ENCODE results near the gene FAM13A. TPM values are rescaled to one million over a fixed set of nuclear protein-coding genes. Genes with fewer than 3 reads are reported as not detected.

Gene FAM13A
- total RNA-seq, 4 donors from 2014 or later: 17.7 to 80.3 (median 46.2) TPM

GRCh38 chr4:88802585-88803286 lies 254.2 kb downstream of the FAM13A start:
- no peak for DNase-seq
- Histone ChIP-seq H3K27me3 (no peaks in the 10 kb centered on the region), H3K9me3 (no peaks in the 10 kb centered on the region), H3K36me3 (no peaks in the 10 kb centered on the region), H3K27ac (peak overlapping the region; percentile 13 to 44), H3K4me1 (no peaks in the 10 kb centered on the region), H3K4me3 (no peak overlapping the region)
- intact Hi-C loops (cut with DNase I; ENCODE audit: low total_unique reads): no loop called here
- TF ChIP-seq CTCF (IDR thresholded peaks at IDR 0.05): no peak
- TF ChIP-seq POLR2A (IDR thresholded peaks at IDR 0.05): no peak

GRCh38 chr4:88802138-88802537 lies 254.8 kb downstream of the FAM13A start:
- no peaks in the 10 kb centered on the region for H3K4me1 ChIP-seq
- no peaks in the 10 kb centered on the region for H3K36me3 ChIP-seq
- no peak overlapping the region for H3K4me3 ChIP-seq
- H3K9me3 ChIP-seq: no peaks in the 10 kb centered on the region
- intact Hi-C loops (cut with DNase I; ENCODE audit: low total_unique reads): no loop called here
- no peak for DNase-seq
- H3K27ac ChIP-seq: no peak overlapping the region
- no peaks in the 10 kb centered on the region for H3K27me3 ChIP-seq
- no peak for TF ChIP-seq CTCF (IDR thresholded peaks at IDR 0.05)

GRCh38 chr4:88799900-88800299 lies 257.1 kb downstream of the FAM13A start:
- intact Hi-C loops (cut with DNase I; ENCODE audit: low total_unique reads): no loop called here
- Histone ChIP-seq H3K4me1 (no peaks in the 10 kb centered on the region), H3K27ac (no peak overlapping the region), H3K27me3 (no peaks in the 10 kb centered on the region), H3K36me3 (no peaks in the 10 kb centered on the region), H3K4me3 (no peak overlapping the region), H3K9me3 (no peaks in the 10 kb centered on the region)
- TF ChIP-seq POLR2A (IDR thresholded peaks at IDR 0.05) (no peak), CTCF (IDR thresholded peaks at IDR 0.05) (no peak)
- no peak for DNase-seq

GRCh38 chr4:88797725-88798124 lies 259.3 kb downstream of the FAM13A start:
- no peaks in the 10 kb centered on the region for H3K27me3 ChIP-seq
- no peak overlapping the region for H3K4me3 ChIP-seq
- DNase-seq: no peak
- H3K27ac ChIP-seq: no peak overlapping the region
- H3K36me3 ChIP-seq: no peaks in the 10 kb centered on the region
- no peaks in the 10 kb centered on the region for H3K9me3 ChIP-seq
- TF ChIP-seq POLR2A (IDR thresholded peaks at IDR 0.05) (no peak), CTCF (IDR thresholded peaks at IDR 0.05) (no peak)
- no peaks in the 10 kb centered on the region for H3K4me1 ChIP-seq
- intact Hi-C loops (cut with DNase I; ENCODE audit: low total_unique reads): no loop called here

GRCh38 chr4:88796545-88796944 lies 260.4 kb downstream of the FAM13A start:
- DNase-seq: no peak
- Histone ChIP-seq H3K27ac (no peak overlapping the region), H3K36me3 (no peaks in the 10 kb centered on the region), H3K4me1 (no peaks in the 10 kb centered on the region), H3K27me3 (no peaks in the 10 kb centered on the region), H3K9me3 (no peaks in the 10 kb centered on the region), H3K4me3 (no peak overlapping the region)
- TF ChIP-seq CTCF (IDR thresholded peaks at IDR 0.05): no peak
- TF ChIP-seq POLR2A (IDR thresholded peaks at IDR 0.05): no peak
- intact Hi-C loops (cut with DNase I; ENCODE audit: low total_unique reads): no loop called here

All from uterus (tissue), 4 donors.